Heart left ventricle (tissue), 16 donors: ENCODE measurements around the gene CD22. TPM values are rescaled to one million over a fixed set of nuclear protein-coding genes. Genes with fewer than 3 reads are reported as not detected.

ENCODE experiments used
- ATAC-seq, 4 donors: fragments of 200-7000 bp; cut with Tn5 transposase; one replicate each; pipeline ENCODE4 v1.9.1; 2020 to 2022; ENCODE audit warnings: moderate library complexity in 4 of 4, mild to moderate bottlenecking in 3 of 4, moderate number of reproducible peaks in 1 of 4
- DNase-seq, 5 donors: peaks; one replicate each; pipeline ENCODE4 v3.0.0-alpha.2; 2020
- H3K27ac ChIP-seq, 12 donors: fragments of 200-600 bp; sonication (generic) in 4 of 12; one replicate each; pipeline versions ENCODE4 v1.5.0 to v1.8.0; 2016 to 2022; ENCODE audit warnings: mild to moderate bottlenecking in 2 of 12
- H3K27me3 ChIP-seq, 9 donors: fragments of 200-600 bp; sonication (generic) in 2 of 9; one replicate each; pipeline versions ENCODE4 v1.5.1 to v1.8.0; 2016 to 2022; ENCODE audit warnings: mild to moderate bottlenecking in 3 of 9
- H3K36me3 ChIP-seq, 9 donors: fragments of 200-600 bp; sonication (generic) in 2 of 9; one replicate each; pipeline versions ENCODE4 v1.5.0 to v1.8.0; 2018 to 2022; ENCODE audit warnings: mild to moderate bottlenecking in 2 of 9
- H3K4me1 ChIP-seq, 12 donors: fragments of 200-600 bp; sonication (generic) in 4 of 12; one replicate each; pipeline versions ENCODE4 v1.5.0 to v1.8.0; 2016 to 2022; ENCODE audit warnings: mild to moderate bottlenecking in 3 of 12
- H3K4me3 ChIP-seq, 12 donors: fragments of 200-600 bp; sonication (generic) in 4 of 12; one replicate each; pipeline versions ENCODE4 v1.5.0 to v1.8.0; 2017 to 2022; ENCODE audit warnings: mild to moderate bottlenecking in 9 of 12, moderate library complexity in 4 of 12
- H3K9me3 ChIP-seq, 12 donors: fragments of 200-600 bp; sonication (generic) in 4 of 12; one replicate each; pipeline versions ENCODE4 v1.5.0 to v1.8.0; 2016 to 2022; ENCODE audit warnings: mild to moderate bottlenecking in 1 of 12
- CTCF ChIP-seq, 12 donors: fragments of 200-600 bp; sonication (generic) in 4 of 12; IDR thresholded peaks; one replicate each; pipeline versions ENCODE4 v1.5.0 to v1.8.0; 2018 to 2022; ENCODE audit warnings: antibody characterized with exemption in 12 of 12, mild to moderate bottlenecking in 5 of 12
- POLR2A ChIP-seq, 2 donors: fragments of 450-650 bp; IDR thresholded peaks; one replicate each; pipeline ENCODE4 v1.6.1; 2017; ENCODE audit warnings: antibody characterized with exemption in 2 of 2, mild to moderate bottlenecking in 2 of 2, moderate library complexity in 2 of 2
- WGBS, 4 donors: extraction: QIAGEN DNeasy Blood & Tissue Kit in 2 of 4; methylation state at CpG; one replicate each; pipeline versions ENCODE4 v1.1.5 to v1.1.7; 2013 to 2018; 5-methylcytosine and 5-hydroxymethylcytosine counted together
- intact Hi-C, 10 donors: fragments of 100-400 bp; cut with DNase I; formaldehyde crosslinking; loops; one replicate each; pipeline versions ENCODE4 v1.11.1 to v1.14.2; 2022
- polyA plus RNA-seq, 2 donors: library from polyadenylated mRNA; stranded (reverse); fragments of 200-250 nt; gene quantifications; one replicate each; pipeline ENCODE4 v1.2.3, GENCODE V29; 2013
- total RNA-seq, 9 donors: library from RNA; depleted of rRNA in 2 of 9; stranded (reverse); fragments of >200 nt in 2 of 9; fragmentation: NEBNext Ultra II Directional in 3 of 9; extraction: Animal tissue kit (Norgen Biotek cat#: 25700) in 3 of 9; gene quantifications; one replicate each; pipeline versions ENCODE4 v1.1.0 to v1.2.4, GENCODE V29; 2016 to 2023
- donor health status: ischemic (EF 13 %, LVEDD 7.1; RV severe dilation, severe dysfunction).
- donor health status: healthy with polysubstance abuse.
- donor health status: DM: no; HTN: yes; CAD: no.
- donor health status: DM: no; HTN: no; CAD: no.
- donor health status: ischemic (EF 25% LVEDD 6.9; RV normal size, moderate dysfunction).
- donor health status: ischemic (EF 25% LVEDD 5.7; RV mildly dilated, moderate dysfunction).
- donor health status: healthy.
- donor health status: DM: yes; HTN: yes; CAD: no.
- donor health status: ischemic (EF 35%, LVEDD 5.7; RV mildly dilated, moderate dysfunction).
- donor health status: nonischemic (EF 11% LVEDD 7.7; RV severe dilation, severe dysfunction).
- donor health status: DM: yes; HTN: yes; CAD: no.
- donor health status: PGD.
- donor health status: ischemic (EF 29% LVEDD 5.4; RV normal size, mild dysfunction).
- donor health status: nonischemic (EF 23%, LVEDD 6.1; RV moderate dilation, normal function).

Gene CD22
- total and polyA plus RNA-seq, 11 donors = 0.11 to 3.3 (median 1.0) TPM; not detected in 2

GRCh38 chr19:35360880-35361420 is 32.0 kb downstream of the CD22 start:
- 37 to 60% (median 50%) methylated on average over 5 of the region's 5 CpGs for WGBS, 4 donors
- no peaks in the 10 kb centered on the region for H3K9me3 ChIP-seq

DNA sequence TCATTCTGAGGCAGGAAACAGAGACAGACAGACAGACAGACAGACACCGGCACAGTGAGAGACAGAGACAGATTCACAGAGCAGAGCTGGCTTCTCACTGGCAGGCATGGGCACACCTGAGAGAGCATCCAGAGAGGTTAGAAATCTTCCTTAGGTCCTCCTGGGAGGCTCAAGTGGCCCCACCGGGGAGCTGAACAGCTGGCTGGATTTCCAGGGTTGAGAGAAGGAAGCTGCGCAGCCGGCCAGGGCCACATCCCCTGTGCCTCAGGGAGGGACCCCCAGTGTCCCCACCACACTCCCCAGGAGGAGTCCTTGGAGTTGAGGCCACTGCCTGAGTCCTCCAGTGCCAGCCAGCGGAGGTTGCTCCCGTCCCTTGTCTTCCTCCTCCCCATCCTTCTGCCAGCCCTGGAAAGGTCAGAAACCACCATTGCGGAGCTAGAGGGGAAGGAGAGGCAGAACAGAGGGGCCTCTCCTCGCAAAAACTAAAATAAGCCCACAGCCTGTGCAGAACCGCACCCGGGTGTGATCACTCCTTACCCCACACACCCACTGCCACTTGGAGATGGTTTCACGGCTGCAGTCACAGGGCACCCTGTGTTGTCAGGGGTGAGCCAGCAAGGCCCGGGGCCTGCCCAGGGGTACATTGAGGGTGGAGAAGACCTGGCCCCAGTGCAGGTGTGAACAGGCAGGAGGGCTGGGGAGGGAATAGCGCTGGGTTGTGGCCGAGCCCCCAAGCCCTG is 33.4 kb downstream of the CD22 start:
- Histone ChIP-seq H3K9me3 (no peaks in the 10 kb centered on the region), H3K36me3 (no peaks in the 10 kb centered on the region), H3K4me3 (no peak overlapping the region), H3K27ac (no peak overlapping the region), H3K27me3 (peaks cover 0 to 4% (median 0%) of the 10 kb centered on the region in 9 donors), H3K4me1 (peaks cover 0 to 10% (median 3%) of the 10 kb centered on the region in 12 donors)
- intact Hi-C loops = no loop called here
- DNase-seq = no peak
- 67 to 87% (median 78%) methylated on average over 12 to 14 of the region's 14 CpGs for WGBS, 4 donors
- no peak for ATAC-seq
- TF ChIP-seq POLR2A (IDR thresholded peaks at IDR 0.05) (no peak), CTCF (IDR thresholded peaks at IDR 0.05) (no peak)

More at GRCh38 chr19:35360880-35361420, 32.0 kb downstream of the CD22 start:
- H3K27ac ChIP-seq = no peak overlapping the region
- TF ChIP-seq POLR2A (IDR thresholded peaks at IDR 0.05) (no peak), CTCF (IDR thresholded peaks at IDR 0.05) (no peak)
- DNase-seq (no peak), ATAC-seq (no peak)
- peaks cover 0 to 5% (median 0%) of the 10 kb centered on the region in 9 donors for H3K27me3 ChIP-seq
- H3K4me1 ChIP-seq = peaks cover 0 to 11% (median 3%) of the 10 kb centered on the region in 12 donors
- H3K4me3 ChIP-seq = no peak overlapping the region
- no peaks in the 10 kb centered on the region for H3K36me3 ChIP-seq
- intact Hi-C loops = no loop called here

DNA sequence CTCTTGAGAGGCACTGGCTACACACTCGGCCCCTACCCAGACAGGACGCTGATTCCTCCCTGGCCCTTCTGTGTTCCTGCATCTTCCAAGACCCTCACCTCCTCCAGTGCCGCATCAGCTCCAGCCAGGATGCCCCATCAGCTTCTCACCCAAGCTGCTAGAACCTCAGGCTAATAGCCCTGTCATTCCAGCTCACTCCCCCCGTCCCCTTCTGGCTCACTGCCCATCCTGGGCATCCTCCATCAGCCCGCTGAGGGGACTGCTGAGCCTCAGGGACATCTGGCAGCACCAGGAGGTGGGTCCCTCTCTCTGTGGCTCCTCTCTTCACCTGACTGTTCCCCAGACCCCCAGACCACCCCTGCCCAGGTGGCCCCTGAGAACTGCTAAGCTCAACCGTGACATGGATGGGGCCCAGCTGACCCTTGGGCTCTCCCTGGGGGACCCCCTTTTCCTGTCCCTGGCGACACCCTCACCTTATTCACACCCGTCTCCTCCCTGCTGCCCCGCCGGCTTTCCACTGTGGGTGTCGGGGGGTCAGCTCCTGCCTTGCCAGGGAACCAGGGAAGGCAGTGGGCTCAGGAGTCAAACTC is 34.1 kb downstream of the CD22 start:
- WGBS, 4 donors = 77 to 86% (median 83%) methylated on average over 9 to 11 of the region's 11 CpGs

More for the DNA sequence above, 34.1 kb downstream of the CD22 start:
- H3K36me3 ChIP-seq = no peaks in the 10 kb centered on the region
- no peak for TF ChIP-seq CTCF (IDR thresholded peaks at IDR 0.05)
- TF ChIP-seq POLR2A (IDR thresholded peaks at IDR 0.05) = no peak
- no peak for DNase-seq
- no peak overlapping the region for H3K27ac ChIP-seq
- no peak for ATAC-seq
- intact Hi-C loops = no loop called here
- H3K4me1 ChIP-seq = peaks cover 0 to 3% (median 1%) of the 10 kb centered on the region in 12 donors
- no peak overlapping the region for H3K4me3 ChIP-seq
- peaks cover 0 to 4% (median 0%) of the 10 kb centered on the region in 9 donors for H3K27me3 ChIP-seq
- H3K9me3 ChIP-seq = no peaks in the 10 kb centered on the region
